GM19239 (cell line): ENCODE data around the gene RSKR.
"Not testable (repeated sequence)": the region's sequence is repeated elsewhere in the genome, so short reads cannot be mapped to it uniquely, and the experiment has no call there.

Source experiments
- DNase-seq: peaks from one replicate; pipeline ENCODE4 v3.0.0; 2011; ENCODE audit warnings: low spot score; ENCODE audit not compliant: insufficient read length
- FAIRE-seq: peaks from 2 replicates; lab custom pipeline; 2011; peaks lifted over from hg19 to GRCh38; lab: Jason Lieb, UNC

RSKR gene, protein sequence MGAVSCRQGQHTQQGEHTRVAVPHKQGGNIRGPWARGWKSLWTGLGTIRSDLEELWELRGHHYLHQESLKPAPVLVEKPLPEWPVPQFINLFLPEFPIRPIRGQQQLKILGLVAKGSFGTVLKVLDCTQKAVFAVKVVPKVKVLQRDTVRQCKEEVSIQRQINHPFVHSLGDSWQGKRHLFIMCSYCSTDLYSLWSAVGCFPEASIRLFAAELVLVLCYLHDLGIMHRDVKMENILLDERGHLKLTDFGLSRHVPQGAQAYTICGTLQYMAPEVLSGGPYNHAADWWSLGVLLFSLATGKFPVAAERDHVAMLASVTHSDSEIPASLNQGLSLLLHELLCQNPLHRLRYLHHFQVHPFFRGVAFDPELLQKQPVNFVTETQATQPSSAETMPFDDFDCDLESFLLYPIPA

DNA sequence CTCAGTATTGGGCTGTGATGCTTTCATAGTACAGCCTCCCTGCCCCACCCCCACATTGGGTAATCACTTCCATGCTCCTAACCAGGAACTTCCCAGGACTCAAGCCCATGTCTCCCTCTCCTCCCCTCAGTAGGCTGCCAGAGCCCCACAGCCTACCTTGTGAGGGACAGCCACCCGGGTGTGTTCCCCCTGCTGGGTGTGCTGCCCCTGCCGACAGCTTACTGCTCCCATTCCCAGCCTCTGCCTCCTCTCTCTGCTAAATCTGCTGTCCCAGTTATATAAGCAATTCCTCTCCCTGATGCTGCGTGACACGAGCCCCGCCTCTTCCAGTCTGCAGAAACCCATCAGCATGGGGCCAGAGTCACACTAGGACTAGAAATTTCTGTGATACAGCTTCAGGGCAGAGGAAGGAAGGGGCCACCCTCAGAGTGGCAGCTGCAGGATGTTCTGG lies at the start of gene RSKR:
Gene RSKR (minus strand): TSS at position 255 of the 451 bp plus-strand sequence. CDS start 24 bp downstream, at position 231.
- no peak for DNase-seq
- no peak for FAIRE-seq

DNA sequence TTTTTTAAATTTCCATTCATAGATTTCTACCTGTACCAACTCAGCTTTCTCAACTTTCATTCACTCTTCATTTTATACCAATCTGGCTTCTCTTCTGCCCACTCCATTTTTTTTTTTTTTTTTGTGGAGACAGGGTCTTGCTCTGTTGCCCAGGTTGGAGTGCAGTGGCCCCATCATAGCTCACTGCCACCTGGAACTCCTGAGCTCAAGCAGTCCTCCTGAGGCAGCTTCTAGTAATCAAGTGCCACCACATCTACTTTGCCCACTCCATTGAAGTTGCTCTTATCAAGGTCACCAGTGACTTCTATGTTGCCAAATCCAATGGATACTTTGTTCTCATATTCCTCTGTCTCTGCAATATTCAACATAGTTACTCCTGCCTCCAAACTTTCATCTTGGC lies 49.7 kb upstream of the RSKR start:
- FAIRE-seq, result no peak
- DNase-seq, result no peak

DNA sequence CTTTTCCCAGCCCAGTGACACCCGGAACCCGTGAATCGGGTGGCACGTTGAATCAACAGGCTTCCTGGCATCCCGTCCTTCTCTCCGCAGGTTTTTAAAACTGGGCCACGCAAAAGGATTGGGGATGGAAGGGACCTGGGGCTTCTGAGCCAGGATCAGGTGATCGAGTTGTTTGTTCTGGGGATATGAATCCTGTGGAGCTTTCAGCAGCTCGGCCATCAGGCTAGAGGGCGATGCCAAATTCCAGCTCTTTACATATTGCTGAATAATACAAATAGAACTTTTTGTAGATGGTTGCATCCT lies 48.5 kb upstream of the RSKR start:
- FAIRE-seq (no peak), DNase-seq (no peak)

DNA sequence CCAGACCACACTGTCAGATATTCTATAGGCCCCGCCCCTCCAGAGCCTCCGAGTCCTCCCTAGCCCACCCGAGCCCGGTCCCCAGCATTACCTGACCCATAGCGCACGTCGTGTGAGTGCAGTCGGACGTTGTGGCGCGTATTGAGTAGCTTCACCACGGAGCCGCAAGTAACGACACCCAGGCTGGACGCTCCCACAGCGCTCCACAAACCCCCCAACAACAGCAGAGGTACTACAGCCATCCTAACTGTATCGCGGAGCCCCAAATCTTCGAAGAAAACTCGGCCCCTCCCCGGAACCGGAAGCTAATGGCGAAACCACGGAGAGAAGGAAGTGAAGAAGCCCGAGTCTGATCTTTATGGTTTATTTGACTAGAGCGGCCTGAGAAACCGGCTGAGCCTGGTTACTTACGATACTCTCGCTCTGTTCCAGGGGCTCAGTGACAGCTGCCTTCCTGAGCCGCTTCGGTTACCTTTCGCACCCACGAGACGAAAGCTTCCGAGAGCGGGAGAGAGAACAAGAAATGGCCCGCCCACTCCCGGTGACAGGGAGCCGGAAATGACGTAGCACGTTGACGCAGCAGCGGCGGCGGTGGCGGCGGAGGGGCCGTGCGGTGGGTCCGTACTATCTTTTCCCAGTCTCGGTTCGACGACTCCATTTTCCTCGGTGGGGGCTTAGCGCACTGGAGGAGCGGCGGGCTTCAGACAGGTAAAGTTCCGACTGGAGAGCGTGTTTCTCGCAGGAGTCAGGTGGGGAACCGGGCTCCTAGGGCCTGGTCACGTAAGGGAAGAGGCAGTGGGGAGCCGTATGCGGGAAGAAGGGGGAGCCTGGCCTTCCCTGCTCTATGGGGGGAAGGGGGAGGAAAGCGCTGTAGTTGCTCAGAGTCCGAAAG lies 47.9 kb upstream of the RSKR start, which contains the start of the genes SDF2 and SUPT6H:
Gene SDF2 (minus strand): TSS at position 272 of the 892 bp plus-strand sequence. CDS start 30 bp downstream, at position 242.
Gene SUPT6H (plus strand): TSS at position 571 of the 892 bp plus-strand sequence. CDS start 11,197 bp downstream, outside the sequence.
- peak; percentile 95 for DNase-seq
- peak; percentile 95 for FAIRE-seq

DNA sequence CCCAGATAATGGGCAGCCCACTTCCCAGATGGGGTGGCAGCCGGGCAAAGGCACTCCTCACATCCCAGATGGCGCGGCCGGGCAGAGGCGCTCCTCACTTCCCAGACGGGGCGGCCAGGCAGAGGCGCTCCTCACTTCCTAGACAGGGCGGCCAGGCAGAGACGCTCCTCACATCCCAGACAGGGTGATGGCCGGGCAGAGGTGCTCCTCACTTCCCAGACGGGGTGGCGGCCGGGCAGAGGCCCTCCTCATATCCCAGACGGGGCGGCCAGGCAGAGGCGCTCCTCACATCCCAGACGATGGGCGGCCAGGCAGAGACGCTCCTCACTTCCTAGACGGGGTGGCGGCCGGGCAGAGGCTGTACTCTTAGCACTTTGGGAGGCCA lies 45.5 kb upstream of the RSKR start:
- not testable (repeated sequence) for DNase-seq, FAIRE-seq

DNA sequence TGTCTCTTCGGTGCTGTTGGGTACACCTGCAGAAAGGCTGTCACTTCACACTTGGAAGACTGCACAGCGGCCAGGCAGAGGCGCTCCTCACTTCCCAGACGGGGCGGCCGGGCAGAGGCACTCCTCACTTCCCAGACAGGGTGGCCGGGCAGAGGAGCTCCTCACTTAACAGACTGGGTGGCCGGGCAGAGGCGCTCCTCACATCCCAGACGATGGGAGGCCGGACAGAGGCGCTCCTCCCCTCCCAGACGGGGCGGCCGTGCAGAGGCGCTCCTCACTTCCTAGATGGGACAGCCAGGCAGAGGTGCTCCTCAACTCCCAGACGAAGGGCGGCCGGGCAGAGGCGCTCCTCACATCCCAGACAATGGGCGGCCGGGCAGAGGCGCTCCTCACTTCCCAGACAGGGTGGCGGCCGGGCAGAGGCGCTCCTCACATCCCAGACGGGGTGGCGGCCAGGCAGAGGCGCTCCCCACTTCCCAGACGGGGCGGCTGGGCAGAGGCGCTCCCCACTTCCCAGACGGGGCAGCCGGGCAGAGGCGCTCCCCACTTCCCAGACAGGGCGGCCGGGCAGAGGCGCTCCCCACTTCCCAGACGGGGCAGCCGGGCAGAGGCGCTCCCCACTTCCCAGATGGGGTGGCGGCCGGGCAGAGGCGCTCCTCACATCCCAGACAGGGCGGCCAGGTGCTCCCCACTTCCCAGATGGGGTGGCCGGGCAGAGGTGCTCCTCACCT lies 44.9 kb upstream of the RSKR start:
- not testable (repeated sequence) for FAIRE-seq

DNA sequence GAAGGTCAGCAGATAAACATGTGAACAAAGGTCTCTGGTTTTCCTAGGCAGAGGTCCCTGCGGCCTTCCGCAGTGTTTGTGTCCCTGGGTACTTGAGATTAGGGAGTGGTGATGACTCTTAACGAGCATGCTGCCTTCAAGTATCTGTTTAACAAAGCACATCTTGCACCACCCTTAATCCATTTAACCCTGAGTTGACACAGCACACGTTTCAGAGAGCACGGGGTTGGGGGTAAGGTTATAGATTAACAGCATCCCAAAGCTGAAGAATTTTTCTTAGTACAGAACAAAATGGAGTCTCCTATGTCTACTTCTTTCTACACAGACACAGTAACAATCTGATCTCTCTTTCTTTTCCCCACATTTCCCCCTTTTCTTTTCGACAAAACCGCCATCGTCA lies 44.4 kb upstream of the RSKR start:
- FAIRE-seq, DNase-seq: not testable (repeated sequence)

More for the DNA sequence above, 44.9 kb upstream of the RSKR start:
- not testable (repeated sequence) for DNase-seq

DNA sequence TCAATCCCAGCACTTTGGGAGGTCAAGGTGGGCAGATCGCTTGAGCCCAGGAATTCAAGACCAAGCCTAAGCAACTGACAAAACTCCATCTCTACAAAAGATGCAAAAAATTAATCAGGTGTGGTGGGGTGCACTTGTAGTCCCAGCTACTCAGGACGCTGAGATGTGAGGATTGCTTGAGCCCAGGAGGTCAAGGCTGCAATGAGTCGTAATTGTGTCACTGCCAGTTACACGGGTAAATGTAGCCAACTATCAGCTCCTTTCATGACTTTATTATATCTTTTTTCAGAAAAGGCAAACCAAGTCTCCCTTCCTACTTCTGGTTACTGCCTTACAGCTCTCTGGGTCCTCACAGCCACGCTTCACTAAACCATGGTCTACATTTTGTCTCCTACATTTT lies 43.8 kb upstream of the RSKR start:
- FAIRE-seq (no peak), DNase-seq (no peak)

DNA sequence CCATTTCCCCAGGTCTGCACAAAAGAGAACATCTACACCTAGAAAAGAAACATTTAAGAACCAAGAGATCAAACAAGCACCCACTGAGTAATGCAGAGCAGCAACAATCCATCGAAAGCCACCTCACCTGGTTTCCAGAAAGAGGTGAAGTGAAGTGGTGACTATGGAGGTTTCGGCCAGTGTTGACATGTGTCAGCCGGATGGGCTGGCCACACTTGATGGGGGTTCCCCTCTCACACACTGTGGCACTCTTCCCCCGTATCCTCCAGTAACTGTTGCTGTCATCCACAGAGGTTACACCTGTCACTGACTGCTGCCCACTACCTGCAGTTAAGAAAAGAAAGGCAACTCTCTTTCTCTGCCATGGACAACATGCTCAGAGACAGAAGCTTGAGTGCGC lies 41.2 kb upstream of the RSKR start:
- DNase-seq, result no peak
- FAIRE-seq, result no peak

DNA sequence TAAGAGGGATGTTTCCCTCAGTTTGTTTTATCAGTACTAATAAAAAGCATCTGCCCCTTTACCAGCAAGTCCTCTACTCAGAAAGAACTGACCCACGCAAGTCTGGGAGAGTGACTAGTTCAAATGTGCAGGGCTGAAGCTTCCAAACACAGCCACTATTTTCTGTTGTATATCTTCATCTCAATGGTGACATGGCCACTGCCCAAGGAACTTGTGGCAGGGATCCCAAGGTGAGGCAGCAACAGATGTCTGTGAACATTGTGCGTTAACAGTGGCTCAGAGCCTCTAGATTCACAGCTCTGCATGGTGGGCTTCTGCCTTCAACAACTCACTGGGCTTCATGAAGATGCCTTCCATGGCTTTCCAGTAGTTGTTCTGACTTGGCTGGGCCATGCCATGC lies 34.7 kb upstream of the RSKR start:
- no peak for FAIRE-seq
- DNase-seq, result no peak

DNA sequence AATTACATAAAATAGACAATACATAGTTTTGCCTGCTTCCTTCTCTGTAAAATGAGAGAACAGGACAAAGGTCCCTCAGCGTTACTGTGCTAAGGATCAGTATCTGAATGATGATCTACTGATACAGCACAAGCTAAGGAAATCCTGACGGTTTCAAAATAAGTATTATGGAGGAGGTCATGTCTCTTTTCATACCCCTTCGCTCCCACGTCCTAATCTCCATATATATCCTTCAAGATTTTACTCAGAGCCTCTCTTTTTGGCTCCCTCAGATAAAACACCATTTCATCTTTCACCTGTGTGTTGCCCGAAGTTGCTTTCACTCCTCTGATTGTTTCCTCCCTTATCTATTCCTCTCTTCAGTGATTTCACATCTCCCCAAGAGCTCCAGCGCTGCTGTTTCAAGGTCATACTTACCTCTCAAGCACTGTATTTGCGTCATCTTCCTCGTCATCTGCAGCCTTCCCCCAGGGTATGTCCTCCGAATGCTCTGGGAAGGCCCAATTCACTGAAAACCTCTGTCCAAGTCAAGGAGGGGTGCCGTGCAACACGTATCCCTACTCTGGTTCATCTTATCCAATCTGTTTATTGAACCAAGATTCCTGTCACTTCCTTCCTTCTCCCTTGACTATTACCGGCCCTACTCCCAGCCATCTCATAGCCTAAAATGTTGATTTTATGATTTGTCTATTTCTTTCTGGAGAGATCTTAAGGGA lies 32.2 kb upstream of the RSKR start:
- FAIRE-seq (peak; percentile 33), DNase-seq (no peak)

DNA sequence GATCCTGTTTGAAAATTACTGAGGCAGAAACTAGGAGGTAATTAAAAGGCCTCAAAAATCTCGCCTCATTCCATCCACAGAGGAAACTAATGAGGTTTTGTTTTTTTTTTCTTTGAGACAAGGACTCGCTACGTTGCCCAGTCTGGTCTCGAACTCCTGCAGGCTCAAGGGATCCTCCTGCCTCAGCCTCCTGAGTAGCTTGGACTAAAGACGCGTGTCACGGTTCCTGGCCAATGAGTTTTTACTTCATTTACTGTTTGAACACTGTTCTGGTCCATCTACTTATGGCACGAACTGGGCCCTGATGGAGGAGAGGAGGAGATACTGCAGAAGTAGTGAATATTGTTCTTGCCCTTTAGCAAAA lies 31.6 kb upstream of the RSKR start:
- no peak for FAIRE-seq
- no peak for DNase-seq

DNA sequence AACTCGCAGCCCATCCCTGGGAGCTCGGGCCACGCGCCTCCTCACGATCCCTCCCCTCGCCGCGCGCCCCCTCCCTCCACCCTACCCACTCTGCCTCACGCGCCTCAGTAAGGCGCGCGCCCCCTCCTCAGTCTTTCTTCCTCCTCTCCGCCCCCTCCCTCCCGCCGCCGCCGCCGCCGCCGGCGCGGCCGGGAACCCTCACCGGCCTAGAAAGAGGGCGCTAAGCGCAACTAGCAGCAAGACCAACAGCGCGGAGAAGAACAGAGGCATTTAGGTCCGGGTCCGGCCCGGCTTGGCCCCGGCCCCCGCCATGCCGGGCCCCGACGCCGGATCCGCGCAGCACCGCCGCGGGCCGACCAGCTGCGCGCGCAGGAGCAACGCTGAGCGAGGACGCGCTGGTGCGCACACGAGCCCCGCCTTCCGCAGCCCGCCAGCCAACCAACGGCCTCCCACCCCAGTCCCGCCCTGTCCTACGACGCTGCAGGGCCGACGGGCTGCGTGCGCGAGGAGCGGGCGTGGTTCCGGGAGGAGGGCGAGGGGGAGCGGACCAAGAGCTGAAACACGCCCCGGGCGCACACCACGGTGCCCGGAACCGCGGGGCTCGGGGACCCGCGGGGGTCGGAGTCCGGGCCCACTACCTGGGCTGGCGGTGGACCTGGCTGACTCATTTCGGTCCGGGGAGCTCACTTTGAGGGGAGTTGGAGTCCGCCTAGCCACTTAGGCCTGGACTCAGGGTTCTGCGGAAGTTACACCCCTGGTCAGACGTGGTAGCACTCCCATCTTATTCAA lies 31.0 kb upstream of the RSKR start, which contains the start of gene BLTP2:
Gene BLTP2 (minus strand): TSS at position 372 of the 789 bp plus-strand sequence. CDS start 102 bp downstream, at position 270.
- DNase-seq (peak; percentile 91), FAIRE-seq (peak; percentile 93)

DNA sequence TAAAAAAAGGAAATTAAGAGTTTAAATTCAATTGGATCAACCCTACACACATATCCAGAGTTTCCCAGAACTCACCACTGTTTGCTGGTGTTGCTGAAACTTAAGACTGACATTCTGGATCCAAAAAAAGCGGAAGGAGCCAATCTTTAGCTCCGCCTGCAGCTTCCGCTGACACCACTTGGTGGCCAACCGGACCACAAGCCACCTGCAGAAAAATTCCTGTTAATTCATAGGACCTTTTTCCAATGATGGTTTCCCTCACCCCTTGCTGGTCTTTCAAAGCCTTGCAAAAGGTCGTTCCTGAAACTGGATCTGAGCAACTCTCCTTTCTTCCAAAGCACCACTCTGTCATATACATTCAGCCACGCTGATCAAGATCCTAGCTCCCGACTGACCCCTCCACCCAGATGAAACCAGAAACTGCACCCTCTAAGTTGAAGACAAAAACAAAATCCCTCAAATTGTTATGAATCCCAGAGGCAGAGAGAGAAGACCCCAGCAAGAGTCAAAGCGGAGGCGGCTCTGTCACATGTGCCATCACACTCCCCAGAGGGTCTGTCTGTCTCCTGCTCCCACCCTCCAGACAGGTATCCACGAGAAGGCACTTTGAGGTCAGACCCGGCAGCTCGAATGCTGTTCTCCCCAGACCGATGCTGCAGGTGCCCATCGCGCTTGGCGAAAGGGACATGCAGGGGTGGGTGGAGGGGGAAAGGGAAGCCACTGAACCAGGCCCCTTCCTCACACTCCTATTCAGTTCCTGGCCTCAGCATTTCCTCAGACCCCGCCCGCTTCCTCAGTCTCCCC lies 30.2 kb upstream of the RSKR start:
- peak; percentile 95 for FAIRE-seq
- DNase-seq, result peak; percentile 54

DNA sequence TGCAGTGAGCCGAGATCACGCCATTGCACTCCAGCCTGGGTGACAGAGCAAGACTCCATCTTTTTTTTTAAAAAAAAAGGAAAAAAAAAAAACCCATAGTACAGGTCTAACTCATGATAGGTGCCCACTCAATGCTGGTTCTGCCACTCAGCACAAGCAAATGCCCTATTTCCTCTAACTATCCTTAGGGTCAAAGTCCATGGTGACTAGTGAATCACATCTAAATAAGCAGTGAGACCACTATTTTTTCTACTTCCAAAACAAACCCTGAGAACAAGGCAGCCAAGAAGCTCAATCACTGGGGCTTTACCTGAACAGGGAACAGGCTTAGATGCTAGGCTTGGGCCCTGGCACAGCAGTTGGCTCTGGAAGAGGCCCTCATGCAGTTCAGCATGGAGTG lies 27.6 kb upstream of the RSKR start:
- no peak for DNase-seq
- no peak for FAIRE-seq

DNA sequence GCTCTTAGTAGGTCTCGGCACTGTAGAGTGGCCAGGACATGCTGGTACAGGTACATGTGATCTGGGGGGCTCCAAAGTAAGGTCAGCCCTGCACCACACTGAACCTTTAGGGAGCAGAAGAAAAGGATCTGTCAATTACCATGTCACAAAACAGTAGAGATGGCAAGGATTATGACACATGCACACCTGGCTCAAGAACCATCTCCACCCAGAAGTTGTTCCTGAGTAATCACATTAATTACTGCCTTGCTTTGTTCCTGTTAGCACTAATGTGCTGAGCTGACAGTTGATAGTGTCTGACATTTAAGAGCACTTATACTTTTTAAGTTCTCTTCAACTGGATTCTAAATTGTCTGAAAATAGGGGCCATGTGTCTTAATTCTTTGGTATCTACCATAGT lies 21.5 kb upstream of the RSKR start:
- DNase-seq, result no peak
- no peak for FAIRE-seq

DNA sequence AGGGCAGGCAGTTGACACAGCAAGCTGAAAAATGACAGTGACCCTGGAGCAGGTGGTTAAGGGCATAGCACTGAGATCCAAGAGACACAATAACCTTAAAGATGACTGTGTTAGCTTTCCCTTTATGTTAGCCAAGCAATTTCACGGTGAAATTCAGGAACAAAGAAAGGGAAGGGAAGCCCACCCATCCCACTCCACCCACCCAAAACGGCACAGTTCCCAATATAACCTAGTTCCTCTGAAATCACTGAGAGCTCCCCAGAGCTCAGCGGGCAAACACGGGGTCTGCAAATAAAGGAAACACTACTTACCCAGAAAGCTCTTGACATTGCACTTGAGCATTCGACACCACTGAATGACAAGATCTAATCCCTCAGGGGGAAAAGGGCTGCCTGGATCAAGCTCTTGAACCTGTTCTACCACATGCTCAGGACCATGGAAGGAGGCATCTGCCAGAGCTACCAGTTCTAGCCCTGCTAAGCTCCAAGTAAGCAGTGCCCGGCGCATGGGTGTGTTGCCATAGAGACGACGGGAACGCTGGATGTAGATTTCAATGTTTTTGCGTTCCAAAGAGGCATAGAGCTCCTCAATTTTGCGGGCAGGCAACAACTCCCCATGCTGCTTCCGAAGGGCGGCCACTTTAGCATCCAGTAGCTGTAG lies 20.4 kb upstream of the RSKR start:
- FAIRE-seq (no peak), DNase-seq (no peak)

DNA sequence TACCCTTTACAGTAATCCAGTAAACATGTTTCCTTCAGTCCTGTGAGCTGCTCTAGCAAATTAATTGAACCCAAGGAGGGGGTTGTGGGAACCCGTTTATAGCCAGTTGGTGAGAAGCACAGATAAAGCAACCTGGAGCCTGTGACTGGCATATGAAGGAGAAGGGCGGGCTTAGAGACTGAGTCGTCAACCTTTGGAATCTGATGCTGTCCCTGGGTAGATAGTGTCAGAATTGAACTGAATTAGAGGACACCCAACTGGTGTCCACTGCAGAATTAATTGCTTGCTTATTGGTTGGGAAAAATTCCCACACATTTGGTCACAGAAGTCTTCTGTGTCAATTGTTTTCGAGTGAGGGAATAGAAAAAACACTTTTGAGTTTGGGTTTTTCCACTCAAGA lies 12.8 kb upstream of the RSKR start:
- DNase-seq (no peak), FAIRE-seq (no peak)
